Measurements from ENCODE around the gene CNTF.

The CNTF gene

DNA sequence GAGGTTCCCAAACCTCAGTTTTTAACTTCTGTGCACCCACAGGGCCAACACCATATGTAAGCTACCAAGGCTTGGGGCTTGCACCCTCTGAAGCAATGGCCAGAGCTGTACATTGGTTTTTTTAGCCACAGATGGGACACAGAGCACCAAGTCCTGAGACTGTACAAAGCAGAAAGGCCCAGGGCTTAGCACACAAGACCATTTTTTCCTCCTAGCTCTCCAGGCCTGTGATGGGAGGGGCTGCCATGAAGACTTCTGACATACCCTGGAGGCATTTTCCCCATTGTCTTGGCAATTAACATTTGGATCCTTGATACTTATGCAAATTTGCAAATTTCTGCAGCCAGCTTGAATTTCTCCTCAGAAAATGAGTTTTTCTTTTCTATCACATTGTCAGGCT, 23.4 kb downstream of the CNTF start:
- no peak for DNase-seq

GRCh38 chr11:58647141-58647699, 24.8 kb downstream of the CNTF start:
- DNase-seq = no peak

DNA sequence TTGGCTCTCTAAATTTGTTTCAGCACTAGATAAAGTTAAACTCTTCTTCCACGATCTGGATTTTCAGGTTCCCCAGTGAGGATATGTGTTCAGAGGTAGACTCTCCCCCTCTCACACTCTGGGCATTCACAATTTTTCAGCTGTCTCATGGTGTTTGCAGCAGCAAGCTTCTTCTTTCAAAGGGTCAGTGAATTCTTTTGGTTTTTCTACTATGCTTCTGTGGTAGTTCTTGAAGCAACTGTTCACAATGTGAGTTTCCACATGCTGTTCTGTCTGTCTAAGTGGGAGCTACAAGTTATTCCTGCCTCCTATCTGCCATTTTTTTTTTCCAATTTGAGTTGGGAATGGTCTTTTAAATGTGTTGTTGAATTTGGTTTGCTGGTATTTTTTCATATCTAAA, 25.4 kb downstream of the CNTF start:
- no peak for DNase-seq

DNA sequence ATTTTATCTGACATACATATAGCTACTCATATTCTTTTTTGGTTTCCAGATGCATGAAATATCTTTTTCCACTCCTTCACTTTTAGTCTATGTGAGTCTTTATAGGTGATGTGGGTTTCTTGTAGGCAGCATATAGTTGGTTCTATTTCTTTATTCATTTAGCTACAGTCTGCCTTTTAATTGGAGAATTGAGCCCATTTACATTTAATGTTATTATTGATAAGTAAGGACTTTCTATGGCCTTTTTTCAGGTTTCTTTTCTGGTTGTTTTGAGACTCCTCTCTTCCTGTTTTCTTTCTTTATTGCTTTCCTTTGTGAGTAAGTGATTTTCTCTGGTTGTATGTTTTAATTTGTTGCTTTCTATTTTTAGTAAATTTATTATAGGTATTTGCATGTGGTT, 27.2 kb downstream of the CNTF start:
- DNase-seq = no peak

DNA sequence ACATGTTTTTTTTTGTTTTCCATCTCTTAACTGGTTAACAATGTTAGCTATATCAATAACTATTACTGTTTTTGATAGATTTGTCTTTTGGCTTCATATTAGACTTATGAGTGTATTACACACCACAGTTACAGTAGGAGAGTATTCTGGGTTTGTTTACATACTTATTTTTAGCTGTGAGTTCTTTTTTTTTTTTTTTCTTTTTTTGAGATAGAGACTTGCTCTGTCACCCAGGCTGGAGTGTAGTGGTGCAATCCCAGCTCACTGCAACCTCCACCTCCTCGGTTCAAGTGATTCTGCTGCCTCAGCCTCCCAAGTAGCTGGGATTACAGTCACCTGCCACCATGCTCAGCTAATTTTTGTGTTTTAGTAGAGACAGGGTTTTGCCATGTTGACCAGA, 28.0 kb downstream of the CNTF start:
- DNase-seq = no peak

GRCh38 chr11:58652726-58653280, 30.3 kb downstream of the CNTF start:
- DNase-seq = no peak

DNA sequence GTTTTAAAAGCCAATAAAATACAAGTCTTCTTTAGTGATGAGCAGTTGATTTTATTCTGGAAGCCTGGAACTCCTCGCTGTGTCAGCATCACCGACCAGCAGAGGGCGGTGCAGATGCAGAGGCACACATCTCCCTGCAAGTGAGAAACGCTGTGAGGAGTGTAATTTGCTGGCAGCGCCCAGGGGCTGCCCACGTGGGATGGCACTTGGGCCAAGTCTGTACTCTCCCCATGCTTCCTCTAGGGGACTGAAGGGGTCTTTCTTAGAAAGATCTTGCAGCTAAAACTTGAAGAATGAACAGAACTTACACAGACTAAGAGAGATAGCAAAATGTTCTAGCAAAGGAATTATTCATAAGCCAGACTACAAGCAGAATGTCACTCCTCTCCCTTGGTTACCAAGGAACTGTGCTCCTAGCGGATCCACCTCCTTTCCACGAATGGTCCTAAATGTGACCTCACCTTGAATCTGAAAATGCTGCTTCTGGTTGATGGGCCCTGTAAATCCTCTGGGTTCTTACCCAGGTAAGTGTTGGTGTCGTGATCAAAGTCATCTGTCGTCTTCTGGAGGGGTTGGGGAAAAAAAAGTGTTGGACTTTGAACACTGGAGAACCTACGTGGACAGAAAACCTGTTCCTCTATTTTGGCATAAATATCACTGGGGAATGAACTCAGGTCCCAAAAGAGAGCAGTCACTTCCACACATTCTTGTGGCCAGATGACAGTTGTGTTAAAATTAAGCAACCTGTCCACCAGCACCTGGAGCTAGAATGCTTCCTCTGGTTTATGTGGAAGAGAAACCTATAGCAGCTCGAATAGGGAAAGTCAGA, 31.8 kb downstream of the CNTF start:
- peak; percentile 41 to 68 (median 56) for DNase-seq

- DNase-seq = no peak
Observed at GRCh38 chr11:58654908-58655296, 32.4 kb downstream of the CNTF start.

GRCh38 chr11:58656348-58656747, 33.9 kb downstream of the CNTF start:
- DNase-seq = no peak

DNA sequence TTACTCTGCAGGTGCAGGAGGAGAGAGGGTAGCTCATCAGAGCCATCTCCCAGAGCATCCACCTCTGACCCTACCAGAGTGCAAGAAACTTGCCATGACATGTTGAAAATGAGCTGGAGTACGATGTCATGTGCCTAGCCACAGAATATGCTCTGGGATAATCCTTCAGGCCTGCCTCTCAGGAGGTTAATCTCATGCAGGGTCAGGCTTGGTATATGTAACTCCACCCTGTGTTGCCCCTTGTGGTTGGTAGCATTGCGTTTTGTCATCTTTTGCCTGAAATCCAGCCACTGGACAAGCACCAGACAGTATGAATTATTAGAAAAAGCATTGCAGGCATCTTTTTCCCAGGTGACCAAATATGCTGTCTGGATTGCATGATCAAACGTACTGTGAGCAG, 36.2 kb downstream of the CNTF start:
- no peak for DNase-seq

- no peak for DNase-seq
Observed at GRCh38 chr11:58659404-58659803, 36.9 kb downstream of the CNTF start.

DNA sequence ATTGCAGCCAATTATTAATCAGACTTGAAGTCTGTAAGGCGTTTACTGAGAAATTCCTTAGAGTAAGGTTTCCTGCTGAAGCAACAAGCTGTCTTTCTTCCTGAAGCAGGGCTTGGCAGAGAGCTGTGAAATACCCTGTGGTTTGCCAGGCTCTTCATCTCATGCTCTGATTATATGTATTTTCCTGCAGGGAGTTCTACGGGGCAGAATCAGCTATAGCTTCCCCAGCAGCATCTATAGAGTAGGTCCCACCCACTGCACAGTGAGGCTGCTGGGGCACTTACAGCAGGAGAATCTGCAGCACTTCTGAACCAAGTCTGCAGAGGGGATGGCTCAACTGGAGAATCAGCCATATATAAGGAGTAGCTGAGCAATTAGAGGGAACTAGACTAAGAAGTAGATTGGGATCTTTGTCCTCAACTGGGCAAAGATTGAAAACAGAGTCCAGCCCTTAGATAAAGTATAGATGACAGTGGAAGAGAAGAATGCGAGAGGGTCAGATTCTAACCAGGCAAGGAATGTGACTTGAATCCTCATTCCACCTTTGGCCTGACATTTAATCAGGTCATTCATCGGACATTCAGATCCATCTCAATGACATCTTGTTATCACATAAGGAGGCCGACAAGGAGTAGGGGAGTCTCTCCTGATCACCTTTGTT, 37.6 kb downstream of the CNTF start:
- DNase-seq = no peak

GRCh38 chr11:58671983-58672633, 49.6 kb downstream of the CNTF start:
- DNase-seq = no peak

GRCh38 chr11:58674609-58675008, 52.1 kb downstream of the CNTF start:
- DNase-seq = no peak
